HG03108 (cell line): ENCODE measurements around the gene UBTD1.

Source experiments
- ATAC-seq: cut with Tn5 transposase; IDR thresholded peaks from one replicate; pipeline ENCODE4 v1.9.1; 2021; ENCODE audit warnings: moderate library complexity; ENCODE audit not compliant: unreplicated experiment

Gene UBTD1

GRCh38 chr10:97482381-97482780, 16.3 kb upstream of the UBTD1 start:
- ATAC-seq, result no peak

GRCh38 chr10:97483506-97483905, 15.2 kb upstream of the UBTD1 start:
- no peak for ATAC-seq

GRCh38 chr10:97483921-97484320, 14.8 kb upstream of the UBTD1 start:
- no peak for ATAC-seq

- ATAC-seq, result no peak
These were observed 13.0 kb upstream of the UBTD1 start for GRCh38 chr10:97485647-97486281.

- ATAC-seq, result no peak
These were observed 8.1 kb upstream of the UBTD1 start for GRCh38 chr10:97490592-97490991.

GRCh38 chr10:97494151-97494550, 4.6 kb upstream of the UBTD1 start:
- no peak for ATAC-seq

GRCh38 chr10:97494863-97495506, 3.7 kb upstream of the UBTD1 start:
- no peak for ATAC-seq

- ATAC-seq, result no peak
These were observed 1.1 kb upstream of the UBTD1 start for GRCh38 chr10:97497572-97498075.

- ATAC-seq, result peak; percentile 88
These were observed 466 bp upstream of the UBTD1 start, which contains the start of gene MMS19 for GRCh38 chr10:97498076-97498840. TSS of gene MMS19 (minus strand) at chr10:97498422. CDS start at chr10:97498384, 38 bp downstream.

- ATAC-seq, result no peak
These were observed 1.0 kb downstream of the UBTD1 start for GRCh38 chr10:97499561-97500296.

- no peak for ATAC-seq
These were observed 1.5 kb downstream of the UBTD1 start for GRCh38 chr10:97500297-97500575.

- ATAC-seq, result no peak
These were observed 4.2 kb downstream of the UBTD1 start for GRCh38 chr10:97502916-97503315.

GRCh38 chr10:97503406-97503805, 4.7 kb downstream of the UBTD1 start:
- no peak for ATAC-seq

GRCh38 chr10:97505152-97505551, 6.4 kb downstream of the UBTD1 start:
- no peak for ATAC-seq

GRCh38 chr10:97506199-97506991, 7.7 kb downstream of the UBTD1 start:
- no peak for ATAC-seq

GRCh38 chr10:97508342-97508741, 9.6 kb downstream of the UBTD1 start:
- no peak for ATAC-seq

GRCh38 chr10:97509120-97509680, 10.5 kb downstream of the UBTD1 start:
- no peak for ATAC-seq

GRCh38 chr10:97510686-97511085, 12.0 kb downstream of the UBTD1 start:
- ATAC-seq, result no peak

GRCh38 chr10:97511711-97512440, 13.2 kb downstream of the UBTD1 start:
- ATAC-seq, result no peak

- ATAC-seq, result no peak
These were observed 14.3 kb downstream of the UBTD1 start for GRCh38 chr10:97512993-97513392.
